ENCODE results near the gene CREB5.

The CREB5 gene

GRCh38 chr7:28586736-28587135 lies 174.4 kb downstream of the CREB5 start:
- no peak for TF ChIP-seq TAF1 (IDR thresholded peaks at IDR 0.05; ENCODE audit: borderline replicate concordance, insufficient read depth, low read length)

DNA sequence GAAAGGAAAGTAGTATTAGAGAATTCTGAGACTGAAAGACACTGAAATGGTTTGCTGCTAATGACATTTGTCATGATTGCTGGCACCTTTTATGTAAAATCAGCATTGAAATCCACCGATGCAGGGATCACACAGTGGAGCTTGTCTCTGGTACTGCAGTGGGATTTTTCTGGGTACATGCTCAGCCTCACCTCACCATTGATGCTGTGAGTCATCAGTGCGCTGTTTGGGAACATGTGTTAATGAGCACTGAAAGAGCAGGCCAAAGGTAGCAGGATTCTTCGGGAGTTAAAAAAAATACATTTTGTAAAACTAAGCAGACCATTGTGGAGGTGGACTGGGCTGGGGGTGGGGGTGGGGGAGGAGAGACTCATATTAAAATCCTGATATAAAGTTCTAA lies 174.9 kb downstream of the CREB5 start:
- TF ChIP-seq FOXP2 (optimal IDR thresholded peaks at IDR 0.05; ENCODE audit: borderline replicate concordance, extremely low read depth, extremely low read length, insufficient read depth) (no peak), POLR2AphosphoS5 (IDR thresholded peaks at IDR 0.05; ENCODE audit: low read depth, low read length) (no peak), SIN3A (IDR thresholded peaks at IDR 0.05; ENCODE audit: borderline replicate concordance, insufficient read depth, low read length) (no peak), TAF1 (IDR thresholded peaks at IDR 0.05; ENCODE audit: borderline replicate concordance, insufficient read depth, low read length) (no peak)
- TF ChIP-seq, protein P1, sequence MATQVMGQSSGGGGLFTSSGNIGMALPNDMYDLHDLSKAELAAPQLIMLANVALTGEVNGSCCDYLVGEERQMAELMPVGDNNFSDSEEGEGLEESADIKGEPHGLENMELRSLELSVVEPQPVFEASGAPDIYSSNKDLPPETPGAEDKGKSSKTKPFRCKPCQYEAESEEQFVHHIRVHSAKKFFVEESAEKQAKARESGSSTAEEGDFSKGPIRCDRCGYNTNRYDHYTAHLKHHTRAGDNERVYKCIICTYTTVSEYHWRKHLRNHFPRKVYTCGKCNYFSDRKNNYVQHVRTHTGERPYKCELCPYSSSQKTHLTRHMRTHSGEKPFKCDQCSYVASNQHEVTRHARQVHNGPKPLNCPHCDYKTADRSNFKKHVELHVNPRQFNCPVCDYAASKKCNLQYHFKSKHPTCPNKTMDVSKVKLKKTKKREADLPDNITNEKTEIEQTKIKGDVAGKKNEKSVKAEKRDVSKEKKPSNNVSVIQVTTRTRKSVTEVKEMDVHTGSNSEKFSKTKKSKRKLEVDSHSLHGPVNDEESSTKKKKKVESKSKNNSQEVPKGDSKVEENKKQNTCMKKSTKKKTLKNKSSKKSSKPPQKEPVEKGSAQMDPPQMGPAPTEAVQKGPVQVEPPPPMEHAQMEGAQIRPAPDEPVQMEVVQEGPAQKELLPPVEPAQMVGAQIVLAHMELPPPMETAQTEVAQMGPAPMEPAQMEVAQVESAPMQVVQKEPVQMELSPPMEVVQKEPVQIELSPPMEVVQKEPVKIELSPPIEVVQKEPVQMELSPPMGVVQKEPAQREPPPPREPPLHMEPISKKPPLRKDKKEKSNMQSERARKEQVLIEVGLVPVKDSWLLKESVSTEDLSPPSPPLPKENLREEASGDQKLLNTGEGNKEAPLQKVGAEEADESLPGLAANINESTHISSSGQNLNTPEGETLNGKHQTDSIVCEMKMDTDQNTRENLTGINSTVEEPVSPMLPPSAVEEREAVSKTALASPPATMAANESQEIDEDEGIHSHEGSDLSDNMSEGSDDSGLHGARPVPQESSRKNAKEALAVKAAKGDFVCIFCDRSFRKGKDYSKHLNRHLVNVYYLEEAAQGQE (IDR thresholded peaks at IDR 0.05; ENCODE audit: insufficient read depth in 1 of 2, low read depth in 2 of 2, low read length in 2 of 2), result no peak

- TF ChIP-seq POLR2AphosphoS5 (IDR thresholded peaks at IDR 0.05; ENCODE audit: low read depth, low read length), result no peak
- TF ChIP-seq, protein P1 (IDR thresholded peaks at IDR 0.05; ENCODE audit: insufficient read depth in 1 of 2, low read depth in 2 of 2, low read length in 2 of 2), result no peak
- TF ChIP-seq FOXP2 (optimal IDR thresholded peaks at IDR 0.05; ENCODE audit: borderline replicate concordance, extremely low read depth, extremely low read length, insufficient read depth), result no peak
- TF ChIP-seq SIN3A (IDR thresholded peaks at IDR 0.05; ENCODE audit: borderline replicate concordance, insufficient read depth, low read length), result no peak
- TF ChIP-seq TAF1 (IDR thresholded peaks at IDR 0.05; ENCODE audit: borderline replicate concordance, insufficient read depth, low read length), result no peak
Measured at GRCh38 chr7:28588602-28589001, 176.3 kb downstream of the CREB5 start.

DNA sequence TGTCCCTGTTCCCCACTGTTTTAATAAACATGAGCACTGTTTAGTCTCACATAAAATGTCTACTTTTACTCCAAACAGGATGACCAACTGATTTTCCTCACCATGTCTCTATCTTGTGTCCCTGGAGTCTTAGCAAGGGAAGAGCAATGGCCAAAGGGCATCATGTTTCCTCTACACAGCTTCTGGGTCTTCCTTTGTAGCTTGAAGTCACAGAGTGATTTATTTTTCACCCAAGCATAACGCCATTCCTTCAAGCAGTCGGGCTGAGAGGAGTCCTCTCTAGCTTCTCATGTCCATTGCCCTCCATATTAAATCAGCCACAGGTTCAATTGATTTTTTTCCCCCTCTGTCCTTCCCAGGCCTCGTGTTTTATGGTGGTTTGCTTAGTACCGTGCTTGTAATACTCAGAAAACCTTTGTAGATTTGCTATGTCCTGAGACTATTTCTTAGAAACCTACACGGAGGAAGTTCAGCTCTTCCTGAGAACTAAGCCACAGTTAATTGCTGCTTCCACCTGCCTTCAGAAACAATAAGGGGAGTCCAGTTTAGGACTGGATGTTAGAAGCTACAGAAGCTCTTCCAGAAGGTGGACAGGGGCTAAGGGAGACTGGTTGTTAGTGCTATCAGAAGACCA lies 178.8 kb downstream of the CREB5 start:
- TF ChIP-seq FOXP2 (optimal IDR thresholded peaks at IDR 0.05; ENCODE audit: borderline replicate concordance, extremely low read depth, extremely low read length, insufficient read depth), result no peak
- no peak for TF ChIP-seq SIN3A (IDR thresholded peaks at IDR 0.05; ENCODE audit: borderline replicate concordance, insufficient read depth, low read length)
- TF ChIP-seq POLR2AphosphoS5 (IDR thresholded peaks at IDR 0.05; ENCODE audit: low read depth, low read length), result no peak
- TF ChIP-seq TAF1 (IDR thresholded peaks at IDR 0.05; ENCODE audit: borderline replicate concordance, insufficient read depth, low read length), result no peak
- TF ChIP-seq, protein P1 (IDR thresholded peaks at IDR 0.05; ENCODE audit: insufficient read depth in 1 of 2, low read depth in 2 of 2, low read length in 2 of 2), result no peak

- TF ChIP-seq POLR2AphosphoS5 (IDR thresholded peaks at IDR 0.05; ENCODE audit: low read depth, low read length), result no peak
- no peak for TF ChIP-seq TAF1 (IDR thresholded peaks at IDR 0.05; ENCODE audit: borderline replicate concordance, insufficient read depth, low read length)
- TF ChIP-seq, protein P1 (IDR thresholded peaks at IDR 0.05; ENCODE audit: insufficient read depth in 1 of 2, low read depth in 2 of 2, low read length in 2 of 2), result no peak
- TF ChIP-seq FOXP2 (optimal IDR thresholded peaks at IDR 0.05; ENCODE audit: borderline replicate concordance, extremely low read depth, extremely low read length, insufficient read depth), result no peak
- TF ChIP-seq SIN3A (IDR thresholded peaks at IDR 0.05; ENCODE audit: borderline replicate concordance, insufficient read depth, low read length), result no peak
Measured at GRCh38 chr7:28591725-28592349, 179.5 kb downstream of the CREB5 start.
